Heart left ventricle (tissue), 13 donors: ENCODE results near the gene PARM1.

Source experiments
- POLR2A ChIP-seq, 2 donors: fragments of 450-650 bp; IDR thresholded peaks; one replicate each; pipeline ENCODE4 v1.6.1; 2017; ENCODE audit warnings: antibody characterized with exemption in 2 of 2, mild to moderate bottlenecking in 2 of 2, moderate library complexity in 2 of 2
- TF ChIP-seq, protein P1 (sequence below), 12 donors: fragments of 200-600 bp; sonication (generic) in 4 of 12; IDR thresholded peaks; one replicate each; pipeline versions ENCODE4 v1.5.0 to v1.8.0; 2018 to 2022; ENCODE audit warnings: antibody characterized with exemption in 12 of 12, mild to moderate bottlenecking in 5 of 12
- donor health status: ischemic (EF 13 %, LVEDD 7.1; RV severe dilation, severe dysfunction).
- donor health status: DM: no; HTN: yes; CAD: no.
- donor health status: DM: no; HTN: no; CAD: no.
- donor health status: ischemic (EF 25% LVEDD 6.9; RV normal size, moderate dysfunction).
- donor health status: ischemic (EF 25% LVEDD 5.7; RV mildly dilated, moderate dysfunction).
- donor health status: ischemic (EF 35%, LVEDD 5.7; RV mildly dilated, moderate dysfunction).
- donor health status: nonischemic (EF 11% LVEDD 7.7; RV severe dilation, severe dysfunction).
- donor health status: DM: yes; HTN: yes; CAD: no.
- donor health status: PGD.
- donor health status: ischemic (EF 29% LVEDD 5.4; RV normal size, mild dysfunction).
- donor health status: nonischemic (EF 23%, LVEDD 6.1; RV moderate dilation, normal function).

DNA sequence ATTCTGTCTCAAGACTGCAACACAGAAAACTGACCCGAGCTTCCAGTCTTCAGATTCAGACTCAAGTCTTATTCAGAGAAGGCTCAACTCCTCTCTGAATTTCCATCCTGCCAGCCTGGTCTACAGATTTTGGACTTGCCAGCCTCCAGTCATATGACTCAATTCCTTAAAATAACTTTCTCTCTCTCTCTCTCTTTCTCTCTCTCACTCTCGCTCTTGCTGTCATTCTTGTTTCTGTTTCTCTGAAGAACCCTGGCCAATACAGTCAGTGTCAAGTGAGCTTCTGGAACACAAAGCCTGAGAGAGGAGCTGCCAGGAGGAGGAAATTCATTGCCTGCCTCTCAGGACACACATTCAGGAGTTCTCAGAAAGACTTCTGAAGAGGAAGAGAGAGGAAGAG, 154.9 kb downstream of the PARM1 start:
- no peak for TF ChIP-seq POLR2A (IDR thresholded peaks at IDR 0.05)
- TF ChIP-seq, protein P1, sequence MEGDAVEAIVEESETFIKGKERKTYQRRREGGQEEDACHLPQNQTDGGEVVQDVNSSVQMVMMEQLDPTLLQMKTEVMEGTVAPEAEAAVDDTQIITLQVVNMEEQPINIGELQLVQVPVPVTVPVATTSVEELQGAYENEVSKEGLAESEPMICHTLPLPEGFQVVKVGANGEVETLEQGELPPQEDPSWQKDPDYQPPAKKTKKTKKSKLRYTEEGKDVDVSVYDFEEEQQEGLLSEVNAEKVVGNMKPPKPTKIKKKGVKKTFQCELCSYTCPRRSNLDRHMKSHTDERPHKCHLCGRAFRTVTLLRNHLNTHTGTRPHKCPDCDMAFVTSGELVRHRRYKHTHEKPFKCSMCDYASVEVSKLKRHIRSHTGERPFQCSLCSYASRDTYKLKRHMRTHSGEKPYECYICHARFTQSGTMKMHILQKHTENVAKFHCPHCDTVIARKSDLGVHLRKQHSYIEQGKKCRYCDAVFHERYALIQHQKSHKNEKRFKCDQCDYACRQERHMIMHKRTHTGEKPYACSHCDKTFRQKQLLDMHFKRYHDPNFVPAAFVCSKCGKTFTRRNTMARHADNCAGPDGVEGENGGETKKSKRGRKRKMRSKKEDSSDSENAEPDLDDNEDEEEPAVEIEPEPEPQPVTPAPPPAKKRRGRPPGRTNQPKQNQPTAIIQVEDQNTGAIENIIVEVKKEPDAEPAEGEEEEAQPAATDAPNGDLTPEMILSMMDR (IDR thresholded peaks at IDR 0.05), result no peak
